ENCODE measurements around the gene MCCD1. TPM values are rescaled to one million over a fixed set of nuclear protein-coding genes. Genes with fewer than 3 reads are reported as not detected.

MCCD1 gene
- total RNA-seq (not detected), polyA plus RNA-seq (not detected)
- long read RNA-seq, donor 1, partial matches to known transcripts: 484 of 618 reads
- long read RNA-seq, donor 1, other reads (novel, unspliced or antisense): 134 of 618 reads
- long read RNA-seq, donor 2: 0 reads
- long read RNA-seq, donor 3: 0 reads
- long read RNA-seq, donor 4: 0 reads
- long read RNA-seq, donor 5: 0 reads

GRCh38 chr6:31528821-31529328 lies at the start of gene MCCD1:
TSS of gene MCCD1 (plus strand) at chr6:31528962. CDS start at chr6:31529015, 53 bp downstream.
- ATAC-seq (ENCODE audit: insufficient read depth, low FRiP score) (no peak), DNase-seq (no peak)
- Histone ChIP-seq H3K4me1 (ENCODE audit: control insufficient read depth in 5 of 5, insufficient read depth in 5 of 5, low read length in 5 of 5) (peaks cover 0 to 6% (median 3%) of the 10 kb centered on the region in 5 donors), H3K27ac (ENCODE audit: low read depth in 1 of 2, low read length in 1 of 2) (no peak within 1 kb of the TSS), H3K9me3 (ENCODE audit: control insufficient read depth in 4 of 4, insufficient read depth in 3 of 4, low read length in 3 of 4) (peaks cover 0 to 1% (median 0%) of the 10 kb centered on the region in 4 donors), H3K4me3 (no peak within 1 kb of the TSS), H3K36me3 (ENCODE audit: control insufficient read depth in 4 of 4, insufficient read depth in 4 of 4, low read length in 4 of 4) (peaks cover 10 to 37% (median 31%) of the 10 kb centered on the region in 4 donors), H3K27me3 (ENCODE audit: control insufficient read depth in 3 of 3, insufficient read depth in 3 of 3, low read length in 2 of 3) (no peaks in the 10 kb centered on the region), H3K9ac (ENCODE audit: insufficient read depth in 1 of 2, low read length in 2 of 2) (no peak within 1 kb of the TSS)
- WGBS, 2 donors: 71 to 75% methylated on average over 7 of the region's 7 CpGs
- no peak for TF ChIP-seq CTCF (IDR thresholded peaks at IDR 0.05; ENCODE audit: control extremely low read depth, extremely low read depth)

GRCh38 chr6:31479151-31479932 lies 49.4 kb upstream of the MCCD1 start:
- no peak for DNase-seq
- TF ChIP-seq CTCF (IDR thresholded peaks at IDR 0.05; ENCODE audit: control extremely low read depth, extremely low read depth): no peak
- ATAC-seq (ENCODE audit: insufficient read depth, low FRiP score): no peak
- no peak overlapping the region for H3K4me3 ChIP-seq
- no peaks in the 10 kb centered on the region for H3K9me3 ChIP-seq (ENCODE audit: control insufficient read depth in 4 of 4, insufficient read depth in 3 of 4, low read length in 3 of 4)
- no peaks in the 10 kb centered on the region for H3K36me3 ChIP-seq (ENCODE audit: control insufficient read depth in 4 of 4, insufficient read depth in 4 of 4, low read length in 4 of 4)
- peaks cover 0 to 24% (median 0%) of the 10 kb centered on the region in 3 donors for H3K27me3 ChIP-seq (ENCODE audit: control insufficient read depth in 3 of 3, insufficient read depth in 3 of 3, low read length in 2 of 3)
- 89 to 92% methylated on average over 5 of the region's 5 CpGs for WGBS, 2 donors
- no peak overlapping the region for H3K27ac ChIP-seq (ENCODE audit: low read depth in 1 of 2, low read length in 1 of 2)
- H3K4me1 ChIP-seq (ENCODE audit: control insufficient read depth in 5 of 5, insufficient read depth in 5 of 5, low read length in 5 of 5): peaks cover 0 to 4% (median 0%) of the 10 kb centered on the region in 5 donors
- no peak overlapping the region for H3K9ac ChIP-seq (ENCODE audit: insufficient read depth in 1 of 2, low read length in 2 of 2)

GRCh38 chr6:31479933-31480535 lies 48.7 kb upstream of the MCCD1 start:
- Histone ChIP-seq H3K36me3 (ENCODE audit: control insufficient read depth in 4 of 4, insufficient read depth in 4 of 4, low read length in 4 of 4) (no peaks in the 10 kb centered on the region), H3K27me3 (ENCODE audit: control insufficient read depth in 3 of 3, insufficient read depth in 3 of 3, low read length in 2 of 3) (peaks cover 0 to 24% (median 0%) of the 10 kb centered on the region in 3 donors)
- 61 to 87% methylated on average over 3 of the region's 3 CpGs for WGBS, 2 donors

More at GRCh38 chr6:31479933-31480535, 48.7 kb upstream of the MCCD1 start:
- H3K4me3 ChIP-seq: no peak overlapping the region
- no peak for ATAC-seq (ENCODE audit: insufficient read depth, low FRiP score)
- H3K9ac ChIP-seq (ENCODE audit: insufficient read depth in 1 of 2, low read length in 2 of 2): no peak overlapping the region
- H3K27ac ChIP-seq (ENCODE audit: low read depth in 1 of 2, low read length in 1 of 2): no peak overlapping the region
- no peaks in the 10 kb centered on the region for H3K9me3 ChIP-seq (ENCODE audit: control insufficient read depth in 4 of 4, insufficient read depth in 3 of 4, low read length in 3 of 4)
- H3K4me1 ChIP-seq (ENCODE audit: control insufficient read depth in 5 of 5, insufficient read depth in 5 of 5, low read length in 5 of 5): peaks cover 0 to 2% (median 0%) of the 10 kb centered on the region in 5 donors
- DNase-seq: no peak
- no peak for TF ChIP-seq CTCF (IDR thresholded peaks at IDR 0.05; ENCODE audit: control extremely low read depth, extremely low read depth)

All from lung (tissue), 16 donors.